HEK293 (cell line): ENCODE measurements around the gene BEGAIN.

Experiments
- REPIN1 ChIP-seq: fragments of 450-650 bp; formaldehyde crosslinking; IDR thresholded peaks from 2 replicates; pipeline ENCODE4 v1.5.1; 2017; ENCODE audit warnings: missing biosample characterization, missing genetic modification characterization, low read depth
- SP2 ChIP-seq: fragments of 450-650 bp; formaldehyde crosslinking; IDR thresholded peaks from 2 replicates; pipeline ENCODE4 v1.5.1; 2016; ENCODE audit warnings: missing biosample characterization, missing genetic modification characterization
- ZBTB20 ChIP-seq: fragments of 450-650 bp; formaldehyde crosslinking; IDR thresholded peaks from 2 replicates; pipeline ENCODE4 v1.5.1; 2016; ENCODE audit warnings: missing biosample characterization, missing genetic modification characterization
- ZFP37 ChIP-seq: fragments of 450-650 bp; formaldehyde crosslinking; IDR thresholded peaks from 2 replicates; pipeline ENCODE4 v1.5.1; 2016; ENCODE audit warnings: missing biosample characterization, missing genetic modification characterization
- ZNF175 ChIP-seq: fragments of 450-650 bp; formaldehyde crosslinking; IDR thresholded peaks from 2 replicates; pipeline ENCODE4 v1.5.1; 2016; ENCODE audit warnings: missing biosample characterization, missing genetic modification characterization
- ZNF394 ChIP-seq: fragments of 450-650 bp; formaldehyde crosslinking; IDR thresholded peaks from 2 replicates; pipeline ENCODE4 v1.5.1; 2016; ENCODE audit warnings: missing biosample characterization, missing genetic modification characterization, mild to moderate bottlenecking, moderate library complexity, borderline replicate concordance
- ZNF529 ChIP-seq: fragments of 450-650 bp; formaldehyde crosslinking; IDR thresholded peaks from 2 replicates; pipeline ENCODE4 v1.5.1; 2017; ENCODE audit warnings: missing genetic modification characterization, missing biosample characterization; ENCODE audit not compliant: insufficient replicate concordance
- ZNF660 ChIP-seq: fragments of 450-650 bp; IDR thresholded peaks from 2 replicates; pipeline ENCODE4 v1.5.1; 2018; ENCODE audit warnings: missing biosample characterization, mild to moderate bottlenecking, missing genetic modification characterization
- TF ChIP-seq, protein P1 (sequence below): fragments of 450-650 bp; formaldehyde crosslinking; IDR thresholded peaks from 2 replicates; pipeline ENCODE4 v1.5.1; 2016; ENCODE audit warnings: missing biosample characterization, missing genetic modification characterization
- TF ChIP-seq, protein P2 (sequence below): fragments of 450-650 bp; formaldehyde crosslinking; IDR thresholded peaks from 2 replicates; pipeline ENCODE4 v1.5.1; 2016; ENCODE audit warnings: missing biosample characterization, missing genetic modification characterization
- TF ChIP-seq, protein P3 (sequence below): fragments of 450-650 bp; formaldehyde crosslinking; IDR thresholded peaks from 2 replicates; pipeline ENCODE4 v1.5.1; 2016; ENCODE audit warnings: missing biosample characterization, missing genetic modification characterization
- TF ChIP-seq, protein P4 (sequence below): fragments of 450-650 bp; formaldehyde crosslinking; IDR thresholded peaks from 2 replicates; pipeline ENCODE4 v1.5.1; 2017; ENCODE audit warnings: missing biosample characterization, missing genetic modification characterization

DNA sequence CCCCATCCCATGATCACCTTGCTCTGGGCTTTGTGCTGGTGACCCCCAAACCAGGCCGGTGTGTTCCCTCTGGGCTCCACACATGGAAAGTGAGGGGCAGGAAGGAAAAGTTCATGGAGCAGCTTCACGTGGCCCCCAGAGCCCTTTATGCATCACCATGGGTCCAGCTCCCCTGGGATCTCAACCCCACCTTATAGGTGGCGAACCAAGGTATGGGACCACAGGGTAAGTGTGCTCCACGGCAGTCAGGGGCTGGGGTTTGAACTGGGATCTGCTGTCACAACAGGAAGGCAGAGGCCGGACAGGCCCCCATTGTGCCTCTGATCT is 7.4 kb upstream of the BEGAIN start:
- TF ChIP-seq, protein P1, sequence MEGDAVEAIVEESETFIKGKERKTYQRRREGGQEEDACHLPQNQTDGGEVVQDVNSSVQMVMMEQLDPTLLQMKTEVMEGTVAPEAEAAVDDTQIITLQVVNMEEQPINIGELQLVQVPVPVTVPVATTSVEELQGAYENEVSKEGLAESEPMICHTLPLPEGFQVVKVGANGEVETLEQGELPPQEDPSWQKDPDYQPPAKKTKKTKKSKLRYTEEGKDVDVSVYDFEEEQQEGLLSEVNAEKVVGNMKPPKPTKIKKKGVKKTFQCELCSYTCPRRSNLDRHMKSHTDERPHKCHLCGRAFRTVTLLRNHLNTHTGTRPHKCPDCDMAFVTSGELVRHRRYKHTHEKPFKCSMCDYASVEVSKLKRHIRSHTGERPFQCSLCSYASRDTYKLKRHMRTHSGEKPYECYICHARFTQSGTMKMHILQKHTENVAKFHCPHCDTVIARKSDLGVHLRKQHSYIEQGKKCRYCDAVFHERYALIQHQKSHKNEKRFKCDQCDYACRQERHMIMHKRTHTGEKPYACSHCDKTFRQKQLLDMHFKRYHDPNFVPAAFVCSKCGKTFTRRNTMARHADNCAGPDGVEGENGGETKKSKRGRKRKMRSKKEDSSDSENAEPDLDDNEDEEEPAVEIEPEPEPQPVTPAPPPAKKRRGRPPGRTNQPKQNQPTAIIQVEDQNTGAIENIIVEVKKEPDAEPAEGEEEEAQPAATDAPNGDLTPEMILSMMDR (tag by site-specific recombination): no peak
- TF ChIP-seq, protein P2, sequence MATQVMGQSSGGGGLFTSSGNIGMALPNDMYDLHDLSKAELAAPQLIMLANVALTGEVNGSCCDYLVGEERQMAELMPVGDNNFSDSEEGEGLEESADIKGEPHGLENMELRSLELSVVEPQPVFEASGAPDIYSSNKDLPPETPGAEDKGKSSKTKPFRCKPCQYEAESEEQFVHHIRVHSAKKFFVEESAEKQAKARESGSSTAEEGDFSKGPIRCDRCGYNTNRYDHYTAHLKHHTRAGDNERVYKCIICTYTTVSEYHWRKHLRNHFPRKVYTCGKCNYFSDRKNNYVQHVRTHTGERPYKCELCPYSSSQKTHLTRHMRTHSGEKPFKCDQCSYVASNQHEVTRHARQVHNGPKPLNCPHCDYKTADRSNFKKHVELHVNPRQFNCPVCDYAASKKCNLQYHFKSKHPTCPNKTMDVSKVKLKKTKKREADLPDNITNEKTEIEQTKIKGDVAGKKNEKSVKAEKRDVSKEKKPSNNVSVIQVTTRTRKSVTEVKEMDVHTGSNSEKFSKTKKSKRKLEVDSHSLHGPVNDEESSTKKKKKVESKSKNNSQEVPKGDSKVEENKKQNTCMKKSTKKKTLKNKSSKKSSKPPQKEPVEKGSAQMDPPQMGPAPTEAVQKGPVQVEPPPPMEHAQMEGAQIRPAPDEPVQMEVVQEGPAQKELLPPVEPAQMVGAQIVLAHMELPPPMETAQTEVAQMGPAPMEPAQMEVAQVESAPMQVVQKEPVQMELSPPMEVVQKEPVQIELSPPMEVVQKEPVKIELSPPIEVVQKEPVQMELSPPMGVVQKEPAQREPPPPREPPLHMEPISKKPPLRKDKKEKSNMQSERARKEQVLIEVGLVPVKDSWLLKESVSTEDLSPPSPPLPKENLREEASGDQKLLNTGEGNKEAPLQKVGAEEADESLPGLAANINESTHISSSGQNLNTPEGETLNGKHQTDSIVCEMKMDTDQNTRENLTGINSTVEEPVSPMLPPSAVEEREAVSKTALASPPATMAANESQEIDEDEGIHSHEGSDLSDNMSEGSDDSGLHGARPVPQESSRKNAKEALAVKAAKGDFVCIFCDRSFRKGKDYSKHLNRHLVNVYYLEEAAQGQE: no peak
- TF ChIP-seq ZNF529 (tag by site-specific recombination): no peak
- no peak for TF ChIP-seq ZNF660 (tag by site-specific recombination)
- TF ChIP-seq ZBTB20: no peak
- no peak for TF ChIP-seq ZNF394 (tag by site-specific recombination)
- TF ChIP-seq, protein P3, sequence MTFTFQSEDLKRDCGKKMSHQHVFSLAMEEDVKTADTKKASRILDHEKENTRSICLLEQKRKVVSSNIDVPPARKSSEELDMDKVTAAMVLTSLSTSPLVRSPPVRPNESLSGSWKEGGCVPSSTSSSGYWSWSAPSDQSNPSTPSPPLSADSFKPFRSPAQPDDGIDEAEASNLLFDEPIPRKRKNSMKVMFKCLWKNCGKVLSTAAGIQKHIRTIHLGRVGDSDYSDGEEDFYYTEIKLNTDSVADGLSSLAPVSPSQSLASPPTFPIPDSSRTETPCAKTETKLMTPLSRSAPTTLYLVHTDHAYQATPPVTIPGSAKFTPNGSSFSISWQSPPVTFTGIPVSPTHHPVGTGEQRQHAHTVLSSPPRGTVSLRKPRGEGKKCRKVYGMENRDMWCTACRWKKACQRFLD: no peak
- TF ChIP-seq, protein P4, sequence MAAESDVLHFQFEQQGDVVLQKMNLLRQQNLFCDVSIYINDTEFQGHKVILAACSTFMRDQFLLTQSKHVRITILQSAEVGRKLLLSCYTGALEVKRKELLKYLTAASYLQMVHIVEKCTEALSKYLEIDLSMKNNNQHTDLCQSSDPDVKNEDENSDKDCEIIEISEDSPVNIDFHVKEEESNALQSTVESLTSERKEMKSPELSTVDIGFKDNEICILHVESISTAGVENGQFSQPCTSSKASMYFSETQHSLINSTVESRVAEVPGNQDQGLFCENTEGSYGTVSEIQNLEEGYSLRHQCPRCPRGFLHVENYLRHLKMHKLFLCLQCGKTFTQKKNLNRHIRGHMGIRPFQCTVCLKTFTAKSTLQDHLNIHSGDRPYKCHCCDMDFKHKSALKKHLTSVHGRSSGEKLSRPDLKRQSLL (tag by site-specific recombination): no peak
- TF ChIP-seq ZFP37 (tag by site-specific recombination): no peak
- no peak for TF ChIP-seq ZNF175 (tag by site-specific recombination)
- TF ChIP-seq REPIN1 (tag by site-specific recombination): no peak
- TF ChIP-seq SP2 (tag by site-specific recombination): no peak
